ENCODE data around the gene ARL4A. TPM values are rescaled to one million over a fixed set of nuclear protein-coding genes. Genes with fewer than 3 reads are reported as not detected.

The ARL4A gene
- total and polyA plus RNA-seq, 9 of the 15 experiments (the other 6 are each of a cell fraction or from before 2014, with no cell fraction given) = 118 to 688 (median 172) TPM

DNA sequence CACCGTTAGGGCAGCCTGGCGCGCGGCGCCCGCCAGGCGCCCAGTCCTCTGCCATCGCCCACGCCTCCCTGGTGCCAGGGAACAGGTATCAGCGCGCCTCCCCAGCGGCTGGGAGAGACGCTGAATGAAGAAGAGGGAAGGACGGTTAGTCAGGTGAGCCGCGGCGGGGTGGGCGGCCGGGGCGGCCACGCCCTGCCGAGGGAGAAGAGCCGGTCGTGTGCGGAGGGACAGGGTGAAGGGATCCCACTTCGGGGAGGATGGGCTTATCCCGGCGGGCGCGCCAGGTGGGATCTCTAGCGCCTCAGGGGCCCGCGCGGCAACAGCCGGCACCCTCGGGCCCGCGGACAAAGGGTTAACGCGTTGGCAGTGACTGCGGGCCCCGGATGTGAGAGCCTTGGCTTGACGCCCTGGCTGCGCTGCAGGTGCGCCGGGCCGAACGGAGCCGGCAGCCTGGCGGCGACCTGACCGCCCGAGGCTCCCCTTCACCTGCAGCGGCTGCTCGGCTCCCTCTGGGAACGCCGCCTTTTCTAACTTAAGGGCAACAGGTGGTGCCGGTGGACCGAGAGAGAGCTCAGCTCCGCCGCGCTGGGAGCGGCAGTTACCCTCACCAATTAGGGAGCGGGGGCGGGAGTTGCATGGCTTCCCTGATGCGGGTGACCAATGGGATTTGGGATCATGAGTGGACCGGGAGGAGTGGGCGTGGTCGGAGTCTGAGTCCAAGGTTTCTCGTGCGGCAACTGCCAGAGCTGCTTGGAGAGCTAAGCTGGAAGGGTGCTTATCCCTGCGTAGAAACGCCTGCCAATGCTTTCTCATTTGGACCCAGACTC, at the start of gene ARL4A (continued):
- TF ChIP-seq, protein P1, sequence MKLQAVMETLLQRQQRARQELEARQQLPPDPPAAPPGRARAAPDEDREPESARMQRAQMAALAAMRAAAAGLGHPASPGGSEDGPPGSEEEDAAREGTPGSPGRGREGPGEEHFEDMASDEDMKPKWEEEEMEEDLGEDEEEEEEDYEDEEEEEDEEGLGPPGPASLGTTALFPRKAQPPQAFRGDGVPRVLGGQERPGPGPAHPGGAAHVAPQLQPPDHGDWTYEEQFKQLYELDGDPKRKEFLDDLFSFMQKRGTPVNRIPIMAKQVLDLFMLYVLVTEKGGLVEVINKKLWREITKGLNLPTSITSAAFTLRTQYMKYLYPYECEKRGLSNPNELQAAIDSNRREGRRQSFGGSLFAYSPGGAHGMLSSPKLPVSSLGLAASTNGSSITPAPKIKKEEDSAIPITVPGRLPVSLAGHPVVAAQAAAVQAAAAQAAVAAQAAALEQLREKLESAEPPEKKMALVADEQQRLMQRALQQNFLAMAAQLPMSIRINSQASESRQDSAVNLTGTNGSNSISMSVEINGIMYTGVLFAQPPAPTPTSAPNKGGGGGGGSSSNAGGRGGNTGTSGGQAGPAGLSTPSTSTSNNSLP (IDR thresholded peaks at IDR 0.05; ENCODE audit: borderline replicate concordance, low read depth, low read length) = no peak
- TF ChIP-seq MCM7 (IDR thresholded peaks at IDR 0.05) (no peak), IFI16 (CRISPR knock-in tag; IDR thresholded peaks at IDR 0.05) (no peak), ELF2 (CRISPR knock-in tag; IDR thresholded peaks at IDR 0.05) (no peak), TAF1 (IDR thresholded peaks at IDR 0.05; ENCODE audit: control insufficient read depth, extremely low read depth, insufficient read depth, low read length, severe bottlenecking) (peak; percentile 100), TAF9B (IDR thresholded peaks at IDR 0.05; ENCODE audit: partially characterized antibody) (peak; percentile 99), ZNF75A (CRISPR knock-in tag; IDR thresholded peaks at IDR 0.05) (no peak), SMAD3 (CRISPR knock-in tag; conservative IDR thresholded peaks at IDR 0.05) (no peak), HNRNPLL (IDR thresholded peaks at IDR 0.05; ENCODE audit: low read depth, low read length, poor library complexity, severe bottlenecking) (peak; percentile 66), PCBP2 (IDR thresholded peaks at IDR 0.05; ENCODE audit: low read depth, low read length, poor library complexity, severe bottlenecking) (no peak), TOE1 (IDR thresholded peaks at IDR 0.05; ENCODE audit: borderline replicate concordance) (peak; percentile 69; the same call in 1 of the 2 replicates), TOE1 (CRISPR knock-in tag; IDR thresholded peaks at IDR 0.05; ENCODE audit: borderline replicate concordance, low read depth) (0 out of 2 replicates have a peak, but pooled peaks have one; percentile 61), NFE2L1 (tag; IDR thresholded peaks at IDR 0.05; ENCODE audit: borderline replicate concordance, low read depth) (no peak), GATAD2A (IDR thresholded peaks at IDR 0.05) (no peak)
- TF ChIP-seq, protein P2, sequence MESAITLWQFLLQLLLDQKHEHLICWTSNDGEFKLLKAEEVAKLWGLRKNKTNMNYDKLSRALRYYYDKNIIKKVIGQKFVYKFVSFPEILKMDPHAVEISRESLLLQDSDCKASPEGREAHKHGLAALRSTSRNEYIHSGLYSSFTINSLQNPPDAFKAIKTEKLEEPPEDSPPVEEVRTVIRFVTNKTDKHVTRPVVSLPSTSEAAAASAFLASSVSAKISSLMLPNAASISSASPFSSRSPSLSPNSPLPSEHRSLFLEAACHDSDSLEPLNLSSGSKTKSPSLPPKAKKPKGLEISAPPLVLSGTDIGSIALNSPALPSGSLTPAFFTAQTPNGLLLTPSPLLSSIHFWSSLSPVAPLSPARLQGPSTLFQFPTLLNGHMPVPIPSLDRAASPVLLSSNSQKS (CRISPR knock-in tag; IDR thresholded peaks at IDR 0.05) = no peak
- TF ChIP-seq, protein P3, sequence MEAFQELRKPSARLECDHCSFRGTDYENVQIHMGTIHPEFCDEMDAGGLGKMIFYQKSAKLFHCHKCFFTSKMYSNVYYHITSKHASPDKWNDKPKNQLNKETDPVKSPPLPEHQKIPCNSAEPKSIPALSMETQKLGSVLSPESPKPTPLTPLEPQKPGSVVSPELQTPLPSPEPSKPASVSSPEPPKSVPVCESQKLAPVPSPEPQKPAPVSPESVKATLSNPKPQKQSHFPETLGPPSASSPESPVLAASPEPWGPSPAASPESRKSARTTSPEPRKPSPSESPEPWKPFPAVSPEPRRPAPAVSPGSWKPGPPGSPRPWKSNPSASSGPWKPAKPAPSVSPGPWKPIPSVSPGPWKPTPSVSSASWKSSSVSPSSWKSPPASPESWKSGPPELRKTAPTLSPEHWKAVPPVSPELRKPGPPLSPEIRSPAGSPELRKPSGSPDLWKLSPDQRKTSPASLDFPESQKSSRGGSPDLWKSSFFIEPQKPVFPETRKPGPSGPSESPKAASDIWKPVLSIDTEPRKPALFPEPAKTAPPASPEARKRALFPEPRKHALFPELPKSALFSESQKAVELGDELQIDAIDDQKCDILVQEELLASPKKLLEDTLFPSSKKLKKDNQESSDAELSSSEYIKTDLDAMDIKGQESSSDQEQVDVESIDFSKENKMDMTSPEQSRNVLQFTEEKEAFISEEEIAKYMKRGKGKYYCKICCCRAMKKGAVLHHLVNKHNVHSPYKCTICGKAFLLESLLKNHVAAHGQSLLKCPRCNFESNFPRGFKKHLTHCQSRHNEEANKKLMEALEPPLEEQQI (IDR thresholded peaks at IDR 0.05) = no peak; the same call in 1 of the 2 replicates
- TF ChIP-seq, protein P4, sequence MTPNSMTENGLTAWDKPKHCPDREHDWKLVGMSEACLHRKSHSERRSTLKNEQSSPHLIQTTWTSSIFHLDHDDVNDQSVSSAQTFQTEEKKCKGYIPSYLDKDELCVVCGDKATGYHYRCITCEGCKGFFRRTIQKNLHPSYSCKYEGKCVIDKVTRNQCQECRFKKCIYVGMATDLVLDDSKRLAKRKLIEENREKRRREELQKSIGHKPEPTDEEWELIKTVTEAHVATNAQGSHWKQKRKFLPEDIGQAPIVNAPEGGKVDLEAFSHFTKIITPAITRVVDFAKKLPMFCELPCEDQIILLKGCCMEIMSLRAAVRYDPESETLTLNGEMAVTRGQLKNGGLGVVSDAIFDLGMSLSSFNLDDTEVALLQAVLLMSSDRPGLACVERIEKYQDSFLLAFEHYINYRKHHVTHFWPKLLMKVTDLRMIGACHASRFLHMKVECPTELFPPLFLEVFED (CRISPR knock-in tag; conservative IDR thresholded peaks at IDR 0.05) = no peak
